Endothelial cell of umbilical vein (primary cell): ENCODE results near the gene POLR2H. TPM values are rescaled to one million over a fixed set of nuclear protein-coding genes. Genes with fewer than 3 reads are reported as not detected.

Experiments used
- BruUV-seq: library from RNA; stranded (reverse); fragments of 400-500 nt; replicated peaks from 2 replicates; lab custom pipeline; 2021; lab: Mats Ljungman, UMichigan
- CTCF ChIA-PET: fragments of 300-600, 350-600 bp; sonication (Branson Sonifier 250); formaldehyde crosslinking; loops from one replicate; lab custom pipeline; 2021; ENCODE audit warnings: antibody characterized with exemption, inconsistent platforms; lab: Charles Lee
- POLR2A ChIA-PET: fragments of 300-600, 350-600 bp; sonication (Branson Sonifier 250); formaldehyde crosslinking; loops from one replicate; lab custom pipeline; 2021; ENCODE audit warnings: antibody characterized with exemption, inconsistent platforms; lab: Charles Lee
- DNase-seq: peaks from one replicate; pipeline ENCODE4 v3.0.0-alpha.2; 2011; ENCODE audit warnings: low read depth, low spot score
- FAIRE-seq: peaks from 2 replicates; lab custom pipeline; 2011; peaks lifted over from hg19 to GRCh38; lab: Jason Lieb, UNC
- H2AFZ ChIP-seq: 2 replicates; pipeline ENCODE4 v1.6.0; 2012; ENCODE audit warnings: low read depth, low read length, control low read depth, inconsistent platforms
- H3K27ac ChIP-seq: 2 replicates; pipeline ENCODE4 v1.5.1; 2011; ENCODE audit warnings: low read depth, mild to moderate bottlenecking, control low read depth, low read length, moderate library complexity; ENCODE audit not compliant: insufficient read depth
- H3K27me3 ChIP-seq, 2 experiments: 2 replicates each; pipeline versions ENCODE4 v1.6.0 to v1.6.1; 2011; ENCODE audit warnings: low read length in 2 of 2, mixed read lengths in 1 of 2; ENCODE audit not compliant: control insufficient read depth in 2 of 2, insufficient read depth in 2 of 2
- H3K36me3 ChIP-seq, 2 experiments: 2 replicates in 1 of 2; 3 replicates in 1 of 2; pipeline ENCODE4 v1.5.1; 2011; ENCODE audit warnings: low read length in 2 of 2, mild to moderate bottlenecking in 1 of 2, moderate library complexity in 1 of 2; ENCODE audit not compliant: control insufficient read depth in 2 of 2, insufficient read depth in 2 of 2; ENCODE audit errors: extremely low read depth in 1 of 2
- H3K4me1 ChIP-seq: 3 replicates; pipeline ENCODE4 v1.5.1; 2011; ENCODE audit warnings: mild to moderate bottlenecking, low read length; ENCODE audit not compliant: control insufficient read depth, insufficient read depth; ENCODE audit errors: extremely low read depth
- H3K4me2 ChIP-seq: 2 replicates; pipeline ENCODE4 v1.6.1; 2011; ENCODE audit warnings: low read length, control low read depth, mixed read lengths; ENCODE audit not compliant: insufficient read depth
- H3K4me3 ChIP-seq, 3 experiments: fragments of 200-600 bp in 1 of 3; sonication (generic), shearing (Covaris generic) in 1 of 3; replicated peaks in 1 of 3; 2 replicates each; pipeline ENCODE4 v1.5.1; 2011 to 2016; ENCODE audit warnings: control low read depth in 3 of 3, low read length in 3 of 3, mild to moderate bottlenecking in 2 of 3, inconsistent platforms in 1 of 3, low read depth in 1 of 3, moderate library complexity in 1 of 3; ENCODE audit not compliant: insufficient read depth in 1 of 3
- H3K79me2 ChIP-seq: 2 replicates; pipeline ENCODE4 v1.6.0; 2012; ENCODE audit warnings: low read length, inconsistent platforms; ENCODE audit not compliant: control insufficient read depth, insufficient read depth
- H3K9ac ChIP-seq: replicated peaks from 2 replicates; pipeline ENCODE3; 2011; ENCODE audit warnings: low read length, control low read depth; ENCODE audit not compliant: insufficient read depth; ENCODE audit errors: extremely low read depth
- H3K9me1 ChIP-seq: replicated peaks from 3 replicates; pipeline ENCODE4 v1.6.0; 2011; ENCODE audit warnings: mild to moderate bottlenecking, low read length; ENCODE audit not compliant: control insufficient read depth, insufficient read depth; ENCODE audit errors: extremely low read depth
- H3K9me3 ChIP-seq: replicated peaks from 2 replicates; pipeline ENCODE4 v1.5.1; 2012; ENCODE audit warnings: low read length, inconsistent platforms; ENCODE audit not compliant: control insufficient read depth, insufficient read depth
- H4K20me1 ChIP-seq: replicated peaks from 2 replicates; pipeline ENCODE3; 2011; ENCODE audit warnings: mild to moderate bottlenecking, low read length; ENCODE audit not compliant: control insufficient read depth, insufficient read depth; ENCODE audit errors: extremely low read depth
- FOS ChIP-seq: IDR thresholded peaks from 2 replicates; pipeline ENCODE4 v1.6.1; 2011; ENCODE audit warnings: mild to moderate bottlenecking, low read length, moderate library complexity, borderline replicate concordance; ENCODE audit not compliant: insufficient read depth
- JUN ChIP-seq: IDR thresholded peaks from 2 replicates; pipeline ENCODE4 v1.6.1; 2011; ENCODE audit warnings: borderline replicate concordance, low read depth; ENCODE audit not compliant: insufficient read length, insufficient read depth
- MAX ChIP-seq: IDR thresholded peaks from 2 replicates; pipeline ENCODE4 v1.6.1; 2011; ENCODE audit not compliant: insufficient read depth, insufficient read length
- POLR2AphosphoS5 ChIP-seq: IDR thresholded peaks from 2 replicates; pipeline ENCODE4 v1.6.1; 2012; ENCODE audit warnings: low read depth, mild to moderate bottlenecking, control low read depth, low read length, moderate library complexity; ENCODE audit not compliant: insufficient read depth
- dilution Hi-C: fragments of 300-500 bp; cut with MboI; formaldehyde crosslinking; loops from one replicate; pipeline ENCODE4 v1.15.0; 2019; ENCODE audit warnings: low sequenced_read_pairs; ENCODE audit not compliant: extremely low pct_ligation_motif_present
- intact Hi-C: fragments of 100-400 bp; cut with micrococcal nuclease; formaldehyde crosslinking; loops from one replicate; pipeline ENCODE4 v1.10.0; 2022
- polyA plus RNA-seq, 4 experiments: library from polyadenylated mRNA; depleted of rRNA in 3 of 4; stranded (reverse) in 3 of 4; unstranded in 1 of 4; fragments of >200 nt; gene quantifications; 2 replicates each; pipeline versions ENCODE4 v1.2.1 to v1.2.3, GENCODE V29; 2011 to 2012; ENCODE audit warnings: missing spikeins in 1 of 4
- total RNA-seq: library from RNA; stranded (reverse); gene quantifications from 2 replicates; pipeline ENCODE4 v1.2.3, GENCODE V29; 2021

POLR2H gene
- total and polyA plus RNA-seq, 2 donors (not counting 3 experiments of a cell fraction or from before 2014, with no cell fraction given), result 89.0 to 276 TPM

GRCh38 chr3:184389935-184390528, 28.5 kb downstream of the POLR2H start:
- Histone ChIP-seq H3K9me1 (no peaks in the 10 kb centered on the region), H3K36me3 (no peaks in the 10 kb centered on the region), H3K4me2 (no peak overlapping the region), H4K20me1 (no peaks in the 10 kb centered on the region), H3K9me3 (no peaks in the 10 kb centered on the region), H3K4me1 (no peaks in the 10 kb centered on the region), H3K4me3 (no peak overlapping the region), H3K9ac (no peak overlapping the region), H3K27ac (no peak overlapping the region), H2AFZ (no peak overlapping the region), H3K27me3 (peaks cover 12 to 16% of the 10 kb centered on the region in 2 experiments), H3K79me2 (no peaks in the 10 kb centered on the region)
- intact Hi-C loops, result no loop called here
- DNase-seq (no peak), FAIRE-seq (no peak)
- ChIA-PET CTCF (interaction anchor here (1.0 to 6.9 kb wide), 4 partner anchors 18 to 124 kb away, joined by 3 to 52 read pairs (median 6); no protein-coding TSS in a partner anchor), POLR2A (interaction anchor here (0.6 kb wide), 1 partner anchor 77 kb away, joined by 3 read pairs; no protein-coding TSS in a partner anchor)
- no TSS peak for BruUV-seq
- dilution Hi-C loops, result no loop called here
- no peak for TF ChIP-seq JUN

- Histone ChIP-seq H3K4me2 (no peak overlapping the region), H4K20me1 (no peaks in the 10 kb centered on the region), H3K27ac (no peak overlapping the region), H2AFZ (no peak overlapping the region), H3K9me1 (no peaks in the 10 kb centered on the region), H3K9me3 (no peaks in the 10 kb centered on the region), H3K79me2 (no peaks in the 10 kb centered on the region), H3K9ac (no peak overlapping the region), H3K27me3 (peaks cover 10 to 16% of the 10 kb centered on the region in 2 experiments), H3K4me3 (no peak overlapping the region), H3K36me3 (no peaks in the 10 kb centered on the region), H3K4me1 (no peaks in the 10 kb centered on the region)
- TF ChIP-seq FOS, result no peak
- TF ChIP-seq MAX, result no peak
- no peak for TF ChIP-seq JUN
- no peak for TF ChIP-seq POLR2AphosphoS5
- intact Hi-C loops, result no loop called here
- POLR2A ChIA-PET, result no interaction called here
- dilution Hi-C loops, result no loop called here
- DNase-seq (no peak), FAIRE-seq (no peak)
- CTCF ChIA-PET, result interaction anchor here (0.7 kb wide), 1 partner anchor 14 kb away, joined by 3 read pairs; the partner anchor contains the start of gene THPO
- no TSS peak for BruUV-seq
Observed at GRCh38 chr3:184391266-184391665, 29.8 kb downstream of the POLR2H start.
